ENCODE measurements around the gene PBX1. TPM values are rescaled to one million over a fixed set of nuclear protein-coding genes. Genes with fewer than 3 reads are reported as not detected.
A peak's percentile ranks its signal among the peaks of the same experiment; 100 is the strongest.

Gene PBX1
- total and polyA plus RNA-seq, 10 of the 15 experiments (the other 5 are each of a cell fraction or from before 2014, with no cell fraction given), result 0.05 to 0.28 (median 0.11) TPM; not detected in 5

DNA sequence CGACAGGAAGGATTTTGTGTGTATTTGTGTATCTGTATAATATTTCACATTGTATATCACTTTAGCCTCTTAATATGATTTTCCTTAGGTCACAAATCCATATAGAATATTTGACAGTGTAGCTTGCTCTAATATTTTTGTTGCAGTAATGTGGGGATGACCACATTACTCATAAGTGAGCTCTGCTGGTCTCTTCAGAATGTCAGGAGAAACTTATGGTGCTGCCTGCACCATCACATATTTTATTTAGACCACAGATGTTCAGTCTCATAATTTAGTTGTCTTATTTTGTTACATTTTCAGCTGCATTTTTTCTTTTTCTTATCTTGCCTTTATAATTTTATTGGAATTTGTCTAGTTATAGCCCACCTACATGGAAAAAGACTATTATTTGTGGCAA, 205.3 kb downstream of the PBX1 start (continued):
- TF ChIP-seq NFYA (IDR thresholded peaks at IDR 0.05; ENCODE audit: borderline replicate concordance, low read depth, low read length) (no peak), GABPA (IDR thresholded peaks at IDR 0.05; ENCODE audit: low read depth) (no peak), ATF2 (IDR thresholded peaks at IDR 0.05; ENCODE audit: low read length) (no peak), TCF7 (IDR thresholded peaks at IDR 0.05; ENCODE audit: borderline replicate concordance) (no peak)

DNA sequence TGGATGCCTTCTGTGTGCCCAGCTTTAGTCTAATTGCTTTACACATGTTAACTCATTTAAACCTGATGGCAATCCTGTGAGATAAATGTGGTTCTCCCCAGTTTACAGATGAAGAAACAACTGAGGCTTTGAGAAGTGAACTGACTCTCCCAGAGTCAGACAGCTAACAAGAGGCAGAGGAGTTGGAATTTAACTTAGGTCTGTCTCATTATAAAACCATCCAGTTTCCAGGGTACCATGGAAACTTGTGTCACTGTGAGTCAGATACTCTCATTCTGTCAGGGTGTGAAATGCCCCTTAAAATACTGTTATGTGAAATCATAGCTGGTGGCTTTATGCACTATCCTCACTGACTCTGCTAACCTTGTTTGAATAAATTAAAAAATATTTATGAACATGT, 206.6 kb downstream of the PBX1 start:
- Histone ChIP-seq H2AFZ (ENCODE audit: control insufficient read depth, low read depth, low read length) (no peak overlapping the region), H3K79me2 (ENCODE audit: control insufficient read depth, insufficient read depth, low read length) (no peaks in the 10 kb centered on the region), H4K20me1 (ENCODE audit: control insufficient read depth, insufficient read depth) (no peaks in the 10 kb centered on the region), H3K27me3 (replicated peaks in 1 of 2; ENCODE audit: control insufficient read depth in 2 of 2, insufficient read depth in 2 of 2, low read length in 1 of 2) (no peaks in the 10 kb centered on the region), H3K4me2 (ENCODE audit: control insufficient read depth, insufficient read depth) (no peak overlapping the region), H3K36me3 (ENCODE audit: control insufficient read depth in 2 of 2, insufficient read depth in 2 of 2, low read length in 1 of 2) (no peaks in the 10 kb centered on the region), H3K4me3 (no peak overlapping the region), H3K9me3 (replicated peaks; ENCODE audit: control insufficient read depth, insufficient read depth, low read length) (no peaks in the 10 kb centered on the region), H3K27ac (ENCODE audit: control insufficient read depth, insufficient read depth) (no peak overlapping the region), H3K9ac (ENCODE audit: control insufficient read depth, insufficient read depth, low read length) (no peak overlapping the region), H3K4me1 (ENCODE audit: control insufficient read depth, insufficient read depth, low read length) (no peaks in the 10 kb centered on the region)
- no TSS peak for BruUV-seq (replicated peaks)
- ChIA-PET CTCF (no interaction called here), POLR2A (no interaction called here), RAD21 (ENCODE audit: unreplicated experiment) (no interaction called here), SMC1A (ENCODE audit: uncharacterized antibody, unreplicated experiment) (interaction anchor here (1.5 kb wide), 1 partner anchor 15 kb away, joined by 4 read pairs; no protein-coding TSS in a partner anchor)
- FAIRE-seq (no peak), ATAC-seq (peak; percentile 27; the same call in 1 of the 3 replicates), DNase-seq (ENCODE audit: low read depth, low spot score) (no peak)
- TF ChIP-seq ATF7 (IDR thresholded peaks at IDR 0.05; ENCODE audit: low read depth), result no peak
- TF ChIP-seq MEF2B (IDR thresholded peaks at IDR 0.05; ENCODE audit: partially characterized antibody, poor library complexity, severe bottlenecking), result no peak
- TF ChIP-seq HSF1 (IDR thresholded peaks at IDR 0.05; ENCODE audit: low read depth, low read length), result no peak
- TF ChIP-seq SREBF2 (IDR thresholded peaks at IDR 0.05; ENCODE audit: low read length), result no peak
- TF ChIP-seq, protein P1, sequence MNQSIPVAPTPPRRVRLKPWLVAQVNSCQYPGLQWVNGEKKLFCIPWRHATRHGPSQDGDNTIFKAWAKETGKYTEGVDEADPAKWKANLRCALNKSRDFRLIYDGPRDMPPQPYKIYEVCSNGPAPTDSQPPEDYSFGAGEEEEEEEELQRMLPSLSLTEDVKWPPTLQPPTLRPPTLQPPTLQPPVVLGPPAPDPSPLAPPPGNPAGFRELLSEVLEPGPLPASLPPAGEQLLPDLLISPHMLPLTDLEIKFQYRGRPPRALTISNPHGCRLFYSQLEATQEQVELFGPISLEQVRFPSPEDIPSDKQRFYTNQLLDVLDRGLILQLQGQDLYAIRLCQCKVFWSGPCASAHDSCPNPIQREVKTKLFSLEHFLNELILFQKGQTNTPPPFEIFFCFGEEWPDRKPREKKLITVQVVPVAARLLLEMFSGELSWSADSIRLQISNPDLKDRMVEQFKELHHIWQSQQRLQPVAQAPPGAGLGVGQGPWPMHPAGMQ (IDR thresholded peaks at IDR 0.05; ENCODE audit: borderline replicate concordance), result no peak
- TF ChIP-seq ZNF217 (IDR thresholded peaks at IDR 0.05), result no peak
- TF ChIP-seq MEF2A (IDR thresholded peaks at IDR 0.05; ENCODE audit: insufficient read depth, low read depth, low read length), result no peak
- TF ChIP-seq ZBED1 (IDR thresholded peaks at IDR 0.05; ENCODE audit: borderline replicate concordance), result no peak
- TF ChIP-seq, protein P2, sequence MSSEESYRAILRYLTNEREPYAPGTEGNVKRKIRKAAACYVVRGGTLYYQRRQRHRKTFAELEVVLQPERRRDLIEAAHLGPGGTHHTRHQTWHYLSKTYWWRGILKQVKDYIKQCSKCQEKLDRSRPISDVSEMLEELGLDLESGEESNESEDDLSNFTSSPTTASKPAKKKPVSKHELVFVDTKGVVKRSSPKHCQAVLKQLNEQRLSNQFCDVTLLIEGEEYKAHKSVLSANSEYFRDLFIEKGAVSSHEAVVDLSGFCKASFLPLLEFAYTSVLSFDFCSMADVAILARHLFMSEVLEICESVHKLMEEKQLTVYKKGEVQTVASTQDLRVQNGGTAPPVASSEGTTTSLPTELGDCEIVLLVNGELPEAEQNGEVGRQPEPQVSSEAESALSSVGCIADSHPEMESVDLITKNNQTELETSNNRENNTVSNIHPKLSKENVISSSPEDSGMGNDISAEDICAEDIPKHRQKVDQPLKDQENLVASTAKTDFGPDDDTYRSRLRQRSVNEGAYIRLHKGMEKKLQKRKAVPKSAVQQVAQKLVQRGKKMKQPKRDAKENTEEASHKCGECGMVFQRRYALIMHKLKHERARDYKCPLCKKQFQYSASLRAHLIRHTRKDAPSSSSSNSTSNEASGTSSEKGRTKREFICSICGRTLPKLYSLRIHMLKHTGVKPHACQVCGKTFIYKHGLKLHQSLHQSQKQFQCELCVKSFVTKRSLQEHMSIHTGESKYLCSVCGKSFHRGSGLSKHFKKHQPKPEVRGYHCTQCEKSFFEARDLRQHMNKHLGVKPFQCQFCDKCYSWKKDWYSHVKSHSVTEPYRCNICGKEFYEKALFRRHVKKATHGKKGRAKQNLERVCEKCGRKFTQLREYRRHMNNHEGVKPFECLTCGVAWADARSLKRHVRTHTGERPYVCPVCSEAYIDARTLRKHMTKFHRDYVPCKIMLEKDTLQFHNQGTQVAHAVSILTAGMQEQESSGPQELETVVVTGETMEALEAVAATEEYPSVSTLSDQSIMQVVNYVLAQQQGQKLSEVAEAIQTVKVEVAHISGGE (CRISPR knock-in tag; IDR thresholded peaks at IDR 0.05), result no peak
- no peak for TF ChIP-seq KDM1A (IDR thresholded peaks at IDR 0.05; ENCODE audit: borderline replicate concordance)
- intact Hi-C loops (cut with micrococcal nuclease; ENCODE audit: unreplicated experiment) (no loop called here), in situ Hi-C loops (cut with MboI) (no loop called here)
